NCI-H2107 treated with DMSO at 0.1 percent for 48 hours (cell line): ENCODE data around the gene CACNA1C.

Experiments used
- DNase-seq: peaks from one replicate; lab custom pipeline; 2025; ENCODE audit not compliant: unreplicated experiment; lab: John Stamatoyannopoulos, UW

The CACNA1C gene

DNA sequence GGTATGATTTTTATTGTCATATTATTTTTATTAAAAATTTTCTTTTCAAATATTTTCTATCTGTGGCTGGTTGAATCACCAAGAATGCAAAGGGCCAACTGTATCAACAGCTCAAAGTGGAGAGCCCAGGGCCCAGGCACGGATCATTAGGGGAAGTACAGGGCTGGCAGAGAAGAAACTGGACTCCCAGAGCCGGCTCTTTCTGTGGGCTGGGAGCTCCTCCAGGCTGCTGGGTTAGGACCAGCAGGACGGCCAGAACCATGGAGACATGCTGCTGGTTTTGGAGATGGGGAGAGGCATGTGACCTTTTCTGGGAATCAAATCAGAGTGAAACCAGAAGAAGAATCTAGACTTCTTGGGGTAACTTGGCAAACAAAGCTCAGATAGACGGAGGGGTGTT lies 220.5 kb downstream of the CACNA1C start:
- DNase-seq = no peak

DNA sequence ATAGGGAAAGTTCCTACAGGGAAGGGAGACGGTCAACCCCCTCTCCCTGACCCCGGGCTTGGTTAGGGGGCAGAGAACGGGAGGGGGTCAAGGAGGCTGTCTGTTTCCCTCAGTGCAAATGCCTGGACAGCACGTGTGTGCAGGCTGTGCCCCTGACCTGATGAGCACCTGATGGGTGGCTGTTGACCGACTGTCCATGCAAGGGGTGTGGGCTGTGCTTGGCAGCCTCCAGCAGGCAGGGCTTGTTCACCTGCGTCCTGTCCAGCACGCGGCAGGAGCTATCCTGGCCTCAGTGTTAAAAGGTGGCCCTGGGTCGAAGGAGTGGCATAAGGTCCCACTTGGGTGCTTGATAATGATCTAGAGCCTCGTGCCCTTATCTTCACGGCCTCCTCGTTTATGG lies 221.0 kb downstream of the CACNA1C start:
- DNase-seq = no peak

DNA sequence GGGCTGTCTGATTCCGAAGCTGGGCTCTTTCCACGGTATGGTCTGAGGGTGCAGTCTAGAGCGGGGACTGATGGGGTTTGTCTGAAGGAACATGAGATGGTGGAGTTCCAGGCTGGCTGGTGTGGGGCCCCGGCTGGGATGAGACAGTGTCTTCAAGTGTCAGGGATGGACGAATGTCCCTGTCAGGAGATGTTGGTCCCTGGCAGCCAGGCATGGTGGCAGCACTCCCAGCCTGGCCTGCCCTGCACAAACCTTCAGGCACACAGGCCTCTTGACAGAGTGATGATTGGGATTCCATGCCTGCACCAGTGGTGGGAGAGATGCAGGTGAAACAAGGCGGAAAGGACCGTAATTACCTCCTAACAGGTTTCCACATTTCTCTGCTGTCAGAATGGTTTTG lies 221.9 kb downstream of the CACNA1C start:
- no peak for DNase-seq

DNA sequence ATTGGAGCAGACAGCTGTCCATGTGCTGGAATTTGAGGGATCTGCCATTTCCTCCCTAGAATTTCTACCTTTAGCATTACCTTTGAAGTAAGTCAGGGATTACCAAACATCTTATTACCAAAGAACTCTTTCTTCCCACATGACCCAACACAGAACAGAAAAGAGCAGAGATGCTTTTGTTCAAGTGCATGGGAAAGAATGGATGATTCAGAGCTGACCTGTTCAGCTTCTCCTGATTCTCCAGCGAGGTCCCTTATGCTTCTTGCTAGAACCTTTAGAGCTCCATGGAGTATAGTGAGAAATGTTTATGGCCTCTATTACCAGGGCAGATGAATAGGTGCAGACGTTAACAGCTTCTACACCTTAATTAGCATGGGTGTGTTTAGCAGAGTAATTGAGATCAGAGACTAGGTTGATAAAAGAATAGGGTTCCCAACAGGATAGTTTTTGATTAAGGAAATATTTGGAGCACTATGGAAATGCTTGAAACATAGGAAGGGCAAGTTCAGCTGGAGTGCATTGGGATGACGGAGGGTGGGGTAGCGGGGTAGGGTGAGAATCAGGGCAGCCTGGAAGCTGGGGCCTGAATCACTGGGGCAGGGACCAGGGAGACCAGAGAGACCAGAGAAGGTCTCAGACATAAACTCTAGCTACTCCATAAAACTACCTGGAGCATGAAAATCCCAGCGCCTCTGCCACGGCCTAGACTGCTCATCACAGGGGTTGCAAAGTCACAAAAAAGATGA lies 223.7 kb downstream of the CACNA1C start:
- DNase-seq = no peak

DNA sequence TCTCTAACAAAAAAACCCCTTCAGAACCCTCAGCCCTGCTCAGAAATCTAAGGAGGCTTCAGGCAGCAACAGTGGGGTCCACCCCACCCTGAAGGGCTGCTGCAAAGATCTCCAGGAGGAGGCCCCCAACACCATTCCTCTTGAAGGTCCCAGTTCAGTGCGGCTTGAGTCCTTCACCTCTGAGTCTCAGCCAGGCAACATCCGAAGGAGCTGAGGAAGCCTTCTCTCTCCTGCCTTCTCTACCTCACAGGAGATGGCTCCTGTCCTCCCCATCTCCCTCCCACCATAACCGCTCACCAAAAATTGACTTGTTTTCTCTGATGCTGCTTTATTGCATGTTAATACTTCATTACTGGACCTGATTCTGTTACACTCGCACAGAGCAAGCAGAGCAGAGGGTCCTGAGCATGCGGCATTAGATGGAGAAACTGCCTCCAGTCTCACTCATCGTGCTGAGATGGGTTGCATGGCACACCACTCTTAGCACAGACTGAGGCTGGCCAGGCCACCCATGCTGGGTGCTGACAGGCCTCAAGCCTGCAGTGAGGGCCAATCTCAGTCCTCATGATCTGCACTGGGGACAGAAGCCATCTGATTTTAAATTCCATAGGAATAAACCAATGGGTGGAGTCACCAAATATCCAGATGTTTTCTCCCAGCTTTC lies 224.8 kb downstream of the CACNA1C start:
- DNase-seq = no peak

DNA sequence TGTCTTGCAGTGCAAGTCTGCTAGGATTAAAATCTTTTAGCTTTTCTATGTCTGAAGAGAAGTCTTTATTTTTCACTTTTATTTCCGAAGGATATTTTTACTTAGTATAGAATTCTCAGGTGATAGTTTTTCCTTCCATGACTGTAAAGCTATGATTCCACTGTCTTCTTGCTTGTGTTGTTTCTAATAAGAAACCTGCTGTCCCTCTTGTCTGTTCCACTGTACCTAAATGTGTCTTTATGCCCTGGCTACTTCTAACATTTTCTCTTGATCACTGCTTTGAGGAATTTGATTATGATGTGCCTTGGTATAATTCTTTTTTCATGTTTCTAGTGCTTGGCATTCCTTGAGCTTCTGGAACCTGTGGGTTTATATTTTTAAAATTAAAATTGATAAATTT lies 228.7 kb downstream of the CACNA1C start:
- DNase-seq = no peak

DNA sequence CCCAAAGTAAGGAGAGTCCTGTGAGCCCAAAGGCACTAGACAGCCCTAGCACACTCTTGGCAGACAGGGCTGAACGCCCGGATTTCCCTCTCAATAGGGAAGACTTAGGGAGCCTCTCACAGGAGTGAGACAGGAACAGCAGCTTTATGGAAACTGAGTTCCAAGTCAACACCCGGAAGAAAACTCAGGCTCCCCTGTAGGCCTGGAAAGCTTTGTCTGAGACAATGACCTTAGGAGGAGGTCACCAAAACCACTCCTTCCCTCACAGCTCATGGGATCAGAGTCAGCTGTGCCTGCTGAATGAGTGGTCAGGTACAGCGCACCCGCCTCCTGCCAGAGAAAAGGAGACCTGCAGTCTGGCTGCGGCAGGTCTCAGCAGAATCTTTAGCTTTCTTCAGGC lies 229.5 kb downstream of the CACNA1C start:
- DNase-seq = no peak

DNA sequence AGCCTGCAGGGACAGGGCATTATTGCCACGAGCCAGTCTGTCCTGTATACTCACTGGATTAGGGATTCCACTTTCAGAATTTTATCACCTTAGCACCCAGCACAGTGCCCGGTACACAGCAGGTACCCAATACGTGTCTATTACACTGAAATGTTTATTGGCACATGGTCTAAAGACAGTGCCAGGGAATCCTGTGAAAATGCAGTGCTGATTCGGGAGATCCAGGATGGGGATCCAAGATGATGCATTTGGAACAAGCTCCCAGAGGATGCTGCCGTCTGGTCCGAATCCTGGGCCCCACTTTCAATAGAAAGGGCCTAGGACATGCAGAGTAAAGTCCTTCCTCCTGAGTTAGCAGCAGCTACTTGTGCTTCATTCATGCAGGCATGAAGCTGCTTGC lies 230.7 kb downstream of the CACNA1C start:
- DNase-seq = no peak

DNA sequence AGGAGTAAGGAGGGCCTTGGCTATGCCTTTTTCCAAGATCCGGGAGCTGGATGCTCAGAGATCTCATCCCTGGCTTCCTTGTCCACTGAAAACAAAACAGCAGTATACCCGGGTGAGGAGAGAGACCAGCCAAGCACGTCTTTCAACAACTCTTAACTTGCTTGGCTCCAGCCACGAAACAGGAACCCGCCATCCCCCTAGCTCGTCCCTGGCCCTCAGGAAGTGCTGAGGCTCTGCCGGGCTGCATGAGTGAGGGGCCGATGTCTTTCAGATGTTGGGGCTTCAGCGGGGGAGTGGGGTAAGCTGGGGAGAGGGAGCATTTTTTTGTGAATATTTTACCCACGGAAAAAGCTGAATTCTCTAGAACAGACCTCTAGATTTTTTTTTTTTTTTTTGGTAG lies 231.1 kb downstream of the CACNA1C start:
- DNase-seq = no peak

DNA sequence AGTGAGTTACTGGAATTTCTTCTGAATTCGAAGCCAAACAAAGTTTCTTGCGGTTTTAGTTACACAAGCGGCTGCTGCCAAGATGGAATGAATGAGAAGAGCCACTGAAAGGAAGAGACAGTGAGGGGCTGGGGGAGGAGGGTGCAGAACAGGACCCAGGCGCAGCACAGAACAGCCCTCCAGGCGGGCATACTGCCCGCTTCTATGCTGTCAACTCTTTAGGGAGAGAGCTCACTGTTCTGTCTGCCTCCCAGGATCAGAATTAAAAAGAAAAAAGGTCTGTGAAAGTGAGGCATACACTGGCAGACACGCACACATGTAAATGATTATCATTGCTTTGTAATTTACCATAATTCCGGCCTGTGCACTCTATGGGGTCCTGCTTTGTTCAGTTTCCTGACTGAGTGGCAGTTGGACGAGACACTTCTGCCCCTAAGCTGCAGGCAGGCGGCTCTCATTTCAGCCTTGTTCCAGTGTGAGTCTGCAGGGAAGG lies 231.6 kb downstream of the CACNA1C start:
- no peak for DNase-seq

DNA sequence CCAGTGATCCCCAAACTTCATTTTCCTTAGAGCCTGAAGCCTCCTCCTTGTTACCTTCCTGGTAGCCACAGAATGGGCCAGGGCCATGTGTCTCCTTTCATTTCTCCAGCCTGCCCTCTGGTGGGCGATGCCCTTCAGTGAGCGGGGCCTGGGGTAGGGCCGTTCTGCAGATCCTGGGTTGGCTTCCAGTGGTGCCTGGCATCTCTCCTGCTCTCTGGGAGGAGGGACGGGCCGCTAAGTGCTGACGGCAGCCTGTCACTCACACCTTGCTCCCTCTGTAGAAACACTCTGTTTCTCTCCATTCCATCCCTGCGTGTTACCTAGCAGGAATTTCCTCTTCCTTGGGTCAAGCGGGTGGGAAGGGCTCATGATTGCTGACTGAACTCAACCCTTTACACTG lies 232.1 kb downstream of the CACNA1C start:
- DNase-seq = peak; percentile 66

DNA sequence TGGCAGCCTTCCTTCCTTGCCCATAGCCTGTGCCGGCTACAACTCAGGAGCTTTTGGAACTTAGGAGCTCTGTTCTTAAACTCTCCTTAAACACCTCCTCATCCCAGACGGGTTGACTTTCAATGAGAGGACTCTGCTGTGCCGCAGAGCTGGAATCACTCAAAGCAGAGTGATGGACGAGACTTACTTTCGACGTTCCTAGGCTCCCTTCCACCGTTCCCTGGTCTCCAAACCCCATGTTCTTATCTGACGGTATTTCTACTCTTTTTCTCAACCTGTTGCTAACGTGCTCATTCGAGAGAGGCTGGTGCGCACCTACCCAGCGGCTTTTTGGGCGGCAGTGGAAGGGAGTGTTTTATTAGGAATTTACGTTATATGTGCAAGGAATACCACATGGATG lies 232.7 kb downstream of the CACNA1C start:
- no peak for DNase-seq

DNA sequence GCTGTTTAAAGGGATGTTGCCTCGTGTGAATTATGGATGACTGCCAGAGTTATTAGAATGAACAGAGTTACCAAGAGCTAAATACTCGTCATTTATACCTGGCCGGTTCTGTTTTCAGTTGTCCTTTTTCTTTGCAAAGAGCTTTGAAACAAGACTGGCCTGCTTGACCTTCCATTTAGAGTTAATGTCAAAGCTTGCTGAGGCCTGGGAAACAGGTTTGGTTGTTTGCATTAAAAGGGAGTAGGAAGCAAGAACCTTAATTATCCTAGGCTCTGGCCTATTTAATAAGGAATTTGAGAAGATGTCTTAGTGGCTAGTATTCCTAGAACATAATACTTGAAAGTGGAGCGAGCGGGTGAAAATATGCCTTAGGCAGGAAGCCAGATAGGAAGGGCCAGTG lies 233.3 kb downstream of the CACNA1C start:
- DNase-seq = no peak

DNA sequence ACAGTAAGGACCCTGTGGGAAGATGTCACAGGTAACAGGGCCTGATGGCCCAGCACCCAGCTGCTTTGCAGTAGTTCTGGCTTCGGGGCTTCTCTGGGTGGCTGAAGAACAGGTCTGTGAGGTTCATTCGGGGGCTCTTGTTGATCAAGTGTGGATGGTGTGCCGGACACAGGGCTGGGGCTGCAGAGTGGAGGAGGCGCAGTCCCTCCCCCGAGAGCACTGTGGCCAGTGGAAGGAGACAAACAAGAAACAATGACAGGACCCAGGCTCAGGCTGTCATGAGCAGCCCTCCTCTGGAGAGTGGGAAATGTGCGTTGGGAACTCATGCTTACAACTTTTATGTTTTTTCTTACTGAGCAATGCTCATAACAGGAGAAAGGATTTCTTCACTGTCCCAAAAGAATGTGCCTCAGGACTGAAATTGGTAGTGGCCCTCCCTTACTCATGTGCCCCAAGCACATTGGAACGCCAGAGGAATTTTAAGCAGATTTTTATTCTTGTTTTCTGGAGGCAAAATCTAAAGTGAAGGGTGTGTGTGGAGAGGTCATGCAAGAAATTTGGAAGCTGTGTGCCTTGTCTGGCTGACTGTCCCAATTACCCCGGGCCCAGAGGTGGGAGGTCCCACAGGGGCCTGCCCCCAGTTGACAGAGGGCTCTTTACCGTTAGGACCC lies 233.8 kb downstream of the CACNA1C start:
- DNase-seq = no peak

DNA sequence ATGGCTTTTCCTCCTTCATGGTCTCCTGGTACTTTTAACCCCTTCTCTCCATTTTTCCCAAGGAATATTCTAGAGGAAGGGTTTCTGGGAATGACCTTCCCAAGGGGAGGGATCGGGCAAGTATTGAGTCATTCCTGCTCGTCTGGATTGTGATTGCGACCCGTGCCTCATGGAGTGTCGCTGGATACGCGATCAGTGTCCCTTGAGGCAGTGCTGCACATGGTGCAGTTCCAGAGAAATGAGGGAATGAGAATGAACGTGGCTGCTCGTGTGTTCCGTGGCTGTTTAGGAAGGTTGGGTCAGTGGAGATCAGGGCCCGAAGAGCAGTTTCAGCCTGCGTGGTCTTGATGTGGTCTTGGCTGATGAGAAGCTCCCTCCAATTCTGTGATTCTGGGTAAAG lies 234.4 kb downstream of the CACNA1C start:
- no peak for DNase-seq

DNA sequence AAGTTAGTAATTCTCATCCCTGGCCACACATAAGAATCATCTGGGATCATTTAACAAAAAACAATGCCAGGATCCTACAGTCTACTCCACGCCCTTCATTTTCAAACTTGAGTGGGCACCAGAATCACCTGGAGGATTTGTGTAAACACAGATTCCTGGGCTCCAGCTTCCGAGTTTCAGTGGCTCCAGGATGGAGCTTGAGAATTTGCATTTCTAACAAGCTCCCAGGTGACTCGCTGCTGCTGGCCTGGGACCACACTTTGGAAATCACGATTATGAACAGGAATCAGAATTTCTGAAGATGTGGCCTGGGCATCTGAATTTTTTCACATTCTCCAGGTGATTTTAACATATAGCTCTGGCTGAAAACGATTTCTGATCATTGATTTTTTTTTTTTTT lies 234.8 kb downstream of the CACNA1C start:
- no peak for DNase-seq

DNA sequence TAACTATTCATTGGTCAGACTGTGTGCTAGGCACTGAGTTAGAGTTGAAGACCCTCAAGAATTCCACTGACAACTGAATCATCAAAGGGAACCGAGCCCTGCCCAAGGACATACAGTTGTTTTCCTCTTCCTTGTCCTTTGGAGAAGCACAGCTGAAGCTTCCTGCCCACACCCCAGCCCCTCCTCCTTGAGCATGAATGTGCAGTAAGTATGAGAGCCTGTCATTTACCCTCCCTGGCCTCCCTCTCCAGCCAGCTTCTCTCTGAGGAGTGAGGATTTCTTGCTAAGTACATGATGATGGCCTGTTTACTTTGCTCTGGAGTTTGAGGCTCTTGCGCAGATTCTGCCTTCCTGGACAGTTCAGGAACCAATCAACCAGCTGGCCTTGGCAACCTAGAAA lies 235.2 kb downstream of the CACNA1C start:
- no peak for DNase-seq

DNA sequence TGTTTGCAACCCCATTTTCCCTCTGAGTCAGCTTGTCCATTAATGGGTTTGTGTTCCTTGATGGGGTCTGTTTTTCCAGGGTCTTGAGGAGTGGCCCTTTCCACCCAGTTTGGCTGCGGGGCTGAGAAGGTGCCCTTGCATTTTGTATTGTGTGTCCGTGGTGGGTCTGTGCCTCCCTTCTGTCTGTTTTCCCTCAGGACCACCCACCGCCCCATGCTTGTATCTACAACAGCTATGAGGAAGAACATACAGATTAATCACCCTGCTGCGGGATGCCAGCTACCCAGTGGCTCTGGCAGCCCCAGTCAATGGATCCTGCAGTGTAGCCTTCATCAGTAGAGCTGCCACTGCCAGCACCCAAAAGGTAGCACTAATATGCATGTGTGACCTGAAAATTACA lies 235.7 kb downstream of the CACNA1C start:
- no peak for DNase-seq

DNA sequence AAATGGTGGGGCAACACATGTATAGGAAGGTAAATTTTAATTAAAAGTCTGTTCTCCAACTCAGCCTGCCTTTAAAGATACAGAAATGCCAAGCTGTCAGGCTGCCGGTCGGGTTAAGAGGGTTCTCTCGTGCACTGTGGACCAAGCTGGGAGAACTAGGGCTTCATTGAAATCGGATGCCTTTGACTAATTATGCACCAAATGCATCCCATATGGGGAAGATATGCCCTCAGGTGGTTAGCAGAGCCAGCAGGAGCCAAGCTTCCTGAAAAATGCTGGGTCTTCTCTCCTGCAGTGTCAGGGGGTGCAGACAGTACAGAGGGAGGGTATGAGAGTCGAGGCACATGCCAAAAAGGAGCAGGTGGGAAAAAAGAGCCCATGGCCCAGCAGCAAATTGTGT lies 236.1 kb downstream of the CACNA1C start:
- peak; percentile 17 for DNase-seq

DNA sequence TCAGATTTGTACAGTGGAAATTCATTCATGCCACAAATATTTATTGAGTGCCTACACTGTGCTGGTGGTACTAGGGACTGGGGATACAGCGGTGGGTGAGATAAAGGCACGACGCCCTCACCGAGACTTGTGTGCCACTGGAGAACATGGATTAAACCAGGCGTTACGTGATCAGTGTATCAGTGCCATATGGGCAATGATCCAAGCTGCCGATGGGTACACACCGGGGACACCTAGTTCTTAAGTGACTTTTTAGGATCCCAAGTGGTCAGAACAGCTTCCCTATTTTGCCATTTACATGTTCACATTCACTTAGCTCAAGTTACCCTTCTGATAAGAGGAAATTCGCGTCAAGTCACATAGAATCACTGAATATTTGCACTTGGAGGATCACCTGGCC lies 236.7 kb downstream of the CACNA1C start:
- no peak for DNase-seq

DNA sequence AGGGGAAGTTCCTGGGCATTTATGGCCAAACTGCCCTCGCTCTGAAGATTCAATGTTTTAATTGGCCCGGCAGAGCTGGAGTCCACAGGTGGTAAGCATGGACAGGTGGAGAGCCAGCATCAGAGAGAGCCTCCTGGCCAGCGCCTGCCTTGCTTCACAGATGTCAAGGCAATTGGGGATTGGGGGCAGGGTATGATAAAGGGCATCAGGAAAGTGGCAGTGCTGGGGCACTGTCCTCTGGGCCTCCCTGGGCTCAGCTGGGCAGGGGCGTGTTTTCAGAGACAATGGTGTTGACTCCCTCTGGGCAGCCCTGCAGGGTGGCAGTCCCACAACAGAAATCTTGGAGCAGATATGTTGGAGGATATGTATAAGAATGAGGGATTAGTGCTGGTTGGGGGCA lies 237.3 kb downstream of the CACNA1C start:
- no peak for DNase-seq

DNA sequence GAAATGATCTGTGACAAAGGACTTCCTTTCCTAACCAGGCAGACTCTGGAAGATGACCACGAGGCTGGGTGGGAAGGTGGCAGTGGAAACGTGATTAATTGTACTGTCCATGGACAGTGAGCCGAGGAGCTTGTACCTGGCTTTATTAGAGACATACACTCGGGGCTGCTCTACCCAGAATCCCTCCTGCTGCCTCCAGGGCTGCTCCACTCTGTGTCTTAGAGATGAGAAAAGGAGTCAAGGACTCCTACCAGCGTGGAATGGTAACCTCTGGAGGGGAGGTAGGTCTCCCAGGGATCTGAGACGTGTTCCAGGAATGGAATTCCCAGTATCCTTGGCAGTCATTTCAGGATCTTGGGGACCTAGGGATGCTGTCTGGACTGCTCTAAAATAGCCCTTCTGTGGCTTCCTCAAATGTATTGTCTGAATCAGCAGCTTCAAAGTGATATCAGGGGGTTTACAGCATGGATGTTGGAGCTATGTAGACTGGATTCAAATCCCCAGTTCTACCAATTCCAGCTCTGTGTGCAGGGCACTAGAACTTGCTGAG lies 237.8 kb downstream of the CACNA1C start:
- DNase-seq = no peak
